GM21526 (cell line): ENCODE measurements around the gene CDH2.

Experiments
- ATAC-seq: cut with Tn5 transposase; IDR thresholded peaks from one replicate; pipeline ENCODE4 v1.9.1; 2021; ENCODE audit warnings: moderate library complexity; ENCODE audit not compliant: unreplicated experiment, low FRiP score

CDH2 gene

DNA sequence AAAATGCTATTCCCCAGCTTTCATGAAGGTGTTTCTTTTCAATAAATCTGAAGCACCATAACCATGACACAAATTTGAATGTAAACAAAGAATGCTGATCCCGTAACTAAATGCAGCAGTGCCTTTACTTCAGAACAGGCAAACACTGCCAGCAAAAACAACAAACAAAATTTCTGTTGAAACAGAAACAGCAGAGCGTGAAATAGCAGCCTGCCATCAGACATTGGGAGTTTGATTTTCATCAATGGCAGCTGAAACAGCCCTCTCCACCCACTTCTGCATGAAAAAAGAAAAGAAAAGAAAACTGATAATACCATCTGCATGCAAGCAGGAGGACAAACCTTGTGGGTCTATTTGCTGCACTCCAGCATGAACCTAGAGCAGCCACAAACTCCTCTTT lies 128.3 kb downstream of the CDH2 start:
- no peak for ATAC-seq

GRCh38 chr18:28045880-28046279 lies 131.1 kb downstream of the CDH2 start:
- no peak for ATAC-seq

DNA sequence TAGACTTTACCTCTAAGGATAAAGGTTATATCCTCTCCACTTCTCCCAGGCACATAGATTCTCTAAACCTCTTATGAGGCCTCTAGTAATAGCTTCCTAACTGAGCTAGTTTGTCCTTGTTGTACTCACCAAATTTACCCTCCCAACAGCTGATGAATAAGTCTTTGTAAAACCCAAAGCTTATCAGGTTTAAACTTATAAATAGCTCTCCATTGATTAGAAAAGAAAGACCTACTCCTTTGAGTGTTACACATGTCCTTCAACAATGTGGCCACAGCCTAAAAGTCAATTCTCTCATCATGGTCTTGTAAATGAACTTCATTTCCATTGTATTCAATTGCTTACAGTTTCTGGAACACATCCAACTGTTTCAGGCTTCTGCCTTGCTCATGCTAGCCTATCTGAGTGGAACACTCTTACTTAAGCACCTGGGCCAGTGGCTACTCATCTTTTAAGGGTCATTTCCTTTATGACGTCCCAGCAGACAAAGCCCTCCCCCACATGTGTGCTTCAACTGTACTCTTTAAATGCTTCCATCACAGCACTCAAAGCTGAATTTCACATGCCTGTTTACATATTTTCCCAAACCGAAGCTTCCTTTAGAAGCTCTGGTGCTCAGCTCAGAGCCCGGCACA lies 131.6 kb downstream of the CDH2 start:
- no peak for ATAC-seq

DNA sequence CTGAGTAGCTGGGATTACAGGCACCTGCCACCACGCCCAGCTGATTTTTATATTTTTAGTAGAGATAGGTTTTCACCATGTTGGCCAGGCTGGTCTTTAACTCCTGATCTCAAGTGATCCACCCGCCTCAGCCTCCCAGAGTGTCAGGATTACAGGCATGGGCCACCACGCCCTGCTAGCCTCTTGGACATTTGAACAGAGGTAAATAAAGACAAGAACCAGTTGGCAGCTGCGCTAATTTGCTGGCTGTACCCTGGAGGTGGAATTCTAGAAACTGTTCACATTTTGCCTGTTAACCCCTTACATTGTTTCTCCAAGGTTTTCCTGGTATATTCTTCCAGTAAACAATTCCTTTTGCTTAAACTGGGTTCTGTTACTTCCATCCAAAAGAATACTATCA lies 132.9 kb downstream of the CDH2 start:
- ATAC-seq: no peak

DNA sequence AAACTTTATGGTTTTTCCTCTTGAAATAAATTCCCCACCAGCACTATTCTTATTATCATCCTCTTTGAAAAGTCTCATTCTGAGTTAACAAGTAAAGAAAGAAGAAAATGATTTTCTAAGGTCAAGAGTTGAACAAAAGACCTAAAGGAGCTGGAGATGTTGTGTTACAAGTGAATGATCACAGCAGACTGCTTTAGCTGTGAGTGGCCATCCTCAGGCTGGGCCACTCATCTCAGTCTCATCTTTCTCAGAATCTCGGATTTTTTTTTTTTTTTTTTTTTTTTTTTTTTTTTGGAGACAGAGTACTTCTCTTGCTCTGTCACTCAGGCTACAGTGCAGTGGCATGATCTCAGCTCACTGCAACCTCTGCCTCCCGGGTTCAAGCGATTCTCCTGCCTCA lies 133.3 kb downstream of the CDH2 start:
- ATAC-seq: no peak

DNA sequence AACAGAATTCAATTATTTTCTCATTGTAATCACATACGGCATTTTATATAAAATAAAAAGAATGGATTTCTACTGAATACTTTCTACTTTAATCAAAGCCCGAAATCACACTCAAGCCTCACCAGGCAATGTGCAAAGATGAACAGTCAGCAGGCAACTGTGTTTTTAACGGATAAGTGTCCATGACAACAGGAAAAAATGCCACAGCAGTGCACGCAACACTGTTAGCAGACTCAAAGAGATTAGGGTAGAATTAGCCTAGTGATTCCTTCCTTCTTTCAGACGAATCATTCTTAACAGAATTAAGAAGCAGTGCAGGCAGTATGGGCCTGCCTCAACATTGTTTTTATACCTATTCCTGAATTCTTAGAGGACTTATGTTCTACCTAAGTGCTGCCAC lies 135.6 kb downstream of the CDH2 start:
- no peak for ATAC-seq

DNA sequence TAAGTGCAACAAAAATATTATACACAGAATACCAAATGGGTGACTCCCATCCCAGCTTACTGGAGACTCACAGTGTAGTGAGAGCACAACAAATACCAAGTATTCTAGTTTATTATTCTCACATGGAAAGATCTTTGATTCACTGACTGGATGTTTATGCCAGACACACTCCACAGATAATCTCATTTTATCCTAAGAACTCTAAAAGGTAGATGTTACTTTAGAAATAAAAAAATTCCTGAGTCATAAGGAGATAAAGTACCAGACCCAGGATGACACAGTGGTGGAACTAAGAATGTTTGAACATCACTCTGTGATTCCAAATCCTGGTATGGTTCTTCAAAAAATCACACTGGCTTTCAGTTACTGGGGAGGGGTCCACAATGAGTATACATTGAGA lies 136.2 kb downstream of the CDH2 start:
- ATAC-seq: no peak

DNA sequence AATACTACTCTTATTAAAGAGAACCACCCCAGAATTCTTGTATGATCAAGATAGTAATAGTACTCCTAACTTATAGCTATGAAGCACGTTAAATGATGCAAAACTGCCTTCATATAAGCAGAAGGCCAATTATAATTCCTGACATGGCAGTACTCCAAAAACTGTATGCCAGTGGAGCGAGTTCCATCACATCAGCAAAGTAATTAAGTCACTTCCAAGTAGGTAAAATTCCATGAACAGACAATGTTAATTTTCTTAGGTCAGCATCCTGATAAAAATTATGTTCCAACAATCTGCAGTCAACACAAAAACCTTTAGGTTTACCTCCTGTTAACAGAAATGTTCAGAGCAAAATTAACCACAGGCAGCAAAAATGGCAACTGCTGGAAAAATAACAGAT lies 136.7 kb downstream of the CDH2 start:
- no peak for ATAC-seq

DNA sequence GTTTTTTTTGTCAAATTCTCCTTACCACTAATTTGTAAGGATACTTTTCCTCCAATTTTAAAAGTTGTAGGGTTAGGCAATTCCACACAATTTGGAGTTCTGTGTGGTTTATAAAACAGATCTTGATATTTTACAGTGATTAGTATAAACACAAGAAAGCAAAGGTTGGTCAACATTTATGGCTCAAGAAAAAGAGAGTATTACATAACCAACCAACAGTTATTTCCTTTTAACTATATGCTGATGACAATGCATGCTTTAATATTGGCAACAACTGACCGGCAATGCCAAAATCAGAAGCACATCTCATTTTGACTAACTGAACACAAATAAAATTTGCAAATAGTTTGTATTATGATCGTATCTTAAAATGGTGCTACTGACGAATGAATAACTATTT lies 137.2 kb downstream of the CDH2 start:
- no peak for ATAC-seq

GRCh38 chr18:28039078-28039477 lies 137.9 kb downstream of the CDH2 start:
- no peak for ATAC-seq

GRCh38 chr18:28036488-28036887 lies 140.4 kb downstream of the CDH2 start:
- no peak for ATAC-seq

- ATAC-seq: no peak
Observed at GRCh38 chr18:28034567-28034966, 142.4 kb downstream of the CDH2 start.

DNA sequence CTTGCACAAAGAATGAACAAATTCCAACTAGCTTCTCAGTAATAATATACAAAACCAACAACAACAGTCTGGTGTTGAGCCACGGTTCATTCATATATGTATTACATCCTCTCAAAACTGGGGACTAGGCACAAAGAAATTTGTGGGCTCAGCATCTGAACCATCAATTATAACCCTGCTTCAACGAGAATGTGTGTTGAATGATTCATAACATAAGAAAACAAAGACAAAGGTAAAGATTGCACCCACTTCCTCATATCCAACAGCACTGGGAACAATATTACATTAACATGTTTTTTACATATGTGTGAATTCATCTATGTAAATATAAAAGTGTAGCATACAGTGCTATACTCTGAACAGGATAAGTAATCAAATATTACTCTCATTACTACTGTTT lies 144.8 kb downstream of the CDH2 start:
- ATAC-seq: no peak

DNA sequence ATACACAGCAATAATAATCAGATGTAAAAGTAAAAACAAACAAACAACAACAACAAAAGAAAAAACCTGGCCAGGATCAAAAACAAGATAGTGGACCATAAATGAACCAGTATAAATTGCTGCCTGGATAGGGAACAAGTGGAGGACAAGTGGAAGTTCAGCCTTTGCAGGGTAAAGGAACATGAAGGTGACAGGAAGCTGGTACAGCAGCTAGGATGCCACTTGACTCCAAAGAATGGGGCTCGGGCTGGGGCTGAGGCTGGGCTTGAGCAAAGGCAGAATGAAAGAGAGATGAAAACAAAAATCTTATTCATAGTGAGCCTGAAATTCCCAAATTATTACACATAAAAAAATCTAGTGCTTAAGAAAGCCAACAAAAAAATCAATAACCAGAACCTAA lies 146.5 kb downstream of the CDH2 start:
- no peak for ATAC-seq

- ATAC-seq: no peak
Observed at GRCh38 chr18:28027755-28028154, 149.2 kb downstream of the CDH2 start.

- ATAC-seq: no peak
Observed at GRCh38 chr18:28019425-28020108, 157.4 kb downstream of the CDH2 start.

GRCh38 chr18:28018351-28018750 lies 158.6 kb downstream of the CDH2 start:
- ATAC-seq: no peak

GRCh38 chr18:28015671-28016070 lies 161.3 kb downstream of the CDH2 start:
- ATAC-seq: no peak

GRCh38 chr18:28013066-28013465 lies 163.9 kb downstream of the CDH2 start:
- ATAC-seq: no peak

GRCh38 chr18:28012336-28012735 lies 164.6 kb downstream of the CDH2 start:
- no peak for ATAC-seq

GRCh38 chr18:28009589-28009988 lies 167.3 kb downstream of the CDH2 start:
- ATAC-seq: no peak

DNA sequence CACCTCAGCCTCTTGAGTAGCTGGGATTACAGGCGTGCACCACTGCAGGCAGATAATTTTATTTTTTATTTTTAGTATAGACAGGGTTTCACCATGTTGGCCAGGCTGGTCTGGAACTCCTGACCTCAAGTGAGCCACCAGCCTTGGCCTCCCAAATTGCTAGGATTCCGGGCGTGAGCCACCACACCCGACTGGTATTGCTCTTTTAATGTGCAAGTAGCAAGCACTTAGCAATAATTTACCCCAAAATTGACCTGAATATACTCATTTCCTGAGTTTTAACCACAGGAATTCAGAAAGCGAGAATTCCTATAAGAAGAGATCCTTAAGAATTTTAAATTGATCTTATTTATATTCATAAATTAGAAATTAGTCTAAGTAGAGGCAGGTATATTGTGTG lies 169.1 kb downstream of the CDH2 start:
- ATAC-seq: no peak

- ATAC-seq: no peak
Observed at GRCh38 chr18:28005164-28005563, 171.8 kb downstream of the CDH2 start.
